Measurements from ENCODE around the gene PML. TPM values are rescaled to one million over a fixed set of nuclear protein-coding genes. Genes with fewer than 3 reads are reported as not detected.

The PML gene
- polyA plus RNA-seq, 1 of the 3 experiments (the other 2 are of a cell fraction), result 18.4 TPM

- TF ChIP-seq ZBTB33 (IDR thresholded peaks at IDR 0.05; ENCODE audit: borderline replicate concordance, low read depth), result peak; percentile 28; the same call in 1 of the 2 replicates
- TF ChIP-seq SIN3A (IDR thresholded peaks at IDR 0.05; ENCODE audit: borderline replicate concordance, low read depth, low read length), result no peak
- TF ChIP-seq USF1 (IDR thresholded peaks at IDR 0.05; ENCODE audit: borderline replicate concordance, low read depth), result no peak
- TF ChIP-seq MXI1 (IDR thresholded peaks at IDR 0.05; ENCODE audit: low read depth, low read length), result no peak
- peak; percentile 61; the same call in 1 of the 2 replicates for TF ChIP-seq POLR2AphosphoS5 (IDR thresholded peaks at IDR 0.05; ENCODE audit: low read depth, low read length)
- TF ChIP-seq GABPA (IDR thresholded peaks at IDR 0.05; ENCODE audit: low read depth), result no peak
Measured at GRCh38 chr15:73956743-73957135, 37.8 kb upstream of the PML start (continued).

DNA sequence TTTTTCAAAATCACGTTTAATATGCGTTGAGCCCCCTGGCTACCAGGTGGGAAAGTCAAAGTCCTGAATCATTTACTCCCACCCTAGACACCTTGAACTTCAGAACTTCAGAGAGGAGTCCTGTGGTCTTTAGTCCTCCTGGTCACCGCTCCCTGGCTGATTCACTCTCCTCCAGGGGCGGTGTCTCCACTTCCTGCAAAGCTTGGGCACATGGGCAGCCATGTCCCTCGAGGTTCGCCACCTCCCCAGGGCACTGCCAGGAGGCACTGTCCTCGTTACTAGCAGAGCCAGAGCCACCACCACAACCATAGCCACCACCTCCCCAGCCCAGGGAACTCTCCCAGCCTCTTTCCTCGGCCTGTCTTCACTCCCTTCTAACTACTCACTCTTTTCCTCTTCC lies 37.2 kb upstream of the PML start:
- no peak for DNase-seq
- H3K4me1 ChIP-seq (ENCODE audit: control insufficient read depth in 1 of 2, insufficient read depth in 2 of 2, low read depth in 1 of 2, low read length in 1 of 2), result peaks cover 17 to 28% of the 10 kb centered on the region in 2 experiments
- TF ChIP-seq, protein P1, sequence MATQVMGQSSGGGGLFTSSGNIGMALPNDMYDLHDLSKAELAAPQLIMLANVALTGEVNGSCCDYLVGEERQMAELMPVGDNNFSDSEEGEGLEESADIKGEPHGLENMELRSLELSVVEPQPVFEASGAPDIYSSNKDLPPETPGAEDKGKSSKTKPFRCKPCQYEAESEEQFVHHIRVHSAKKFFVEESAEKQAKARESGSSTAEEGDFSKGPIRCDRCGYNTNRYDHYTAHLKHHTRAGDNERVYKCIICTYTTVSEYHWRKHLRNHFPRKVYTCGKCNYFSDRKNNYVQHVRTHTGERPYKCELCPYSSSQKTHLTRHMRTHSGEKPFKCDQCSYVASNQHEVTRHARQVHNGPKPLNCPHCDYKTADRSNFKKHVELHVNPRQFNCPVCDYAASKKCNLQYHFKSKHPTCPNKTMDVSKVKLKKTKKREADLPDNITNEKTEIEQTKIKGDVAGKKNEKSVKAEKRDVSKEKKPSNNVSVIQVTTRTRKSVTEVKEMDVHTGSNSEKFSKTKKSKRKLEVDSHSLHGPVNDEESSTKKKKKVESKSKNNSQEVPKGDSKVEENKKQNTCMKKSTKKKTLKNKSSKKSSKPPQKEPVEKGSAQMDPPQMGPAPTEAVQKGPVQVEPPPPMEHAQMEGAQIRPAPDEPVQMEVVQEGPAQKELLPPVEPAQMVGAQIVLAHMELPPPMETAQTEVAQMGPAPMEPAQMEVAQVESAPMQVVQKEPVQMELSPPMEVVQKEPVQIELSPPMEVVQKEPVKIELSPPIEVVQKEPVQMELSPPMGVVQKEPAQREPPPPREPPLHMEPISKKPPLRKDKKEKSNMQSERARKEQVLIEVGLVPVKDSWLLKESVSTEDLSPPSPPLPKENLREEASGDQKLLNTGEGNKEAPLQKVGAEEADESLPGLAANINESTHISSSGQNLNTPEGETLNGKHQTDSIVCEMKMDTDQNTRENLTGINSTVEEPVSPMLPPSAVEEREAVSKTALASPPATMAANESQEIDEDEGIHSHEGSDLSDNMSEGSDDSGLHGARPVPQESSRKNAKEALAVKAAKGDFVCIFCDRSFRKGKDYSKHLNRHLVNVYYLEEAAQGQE (IDR thresholded peaks at IDR 0.05; ENCODE audit: low read depth, low read length), result no peak
- TF ChIP-seq, protein P2, sequence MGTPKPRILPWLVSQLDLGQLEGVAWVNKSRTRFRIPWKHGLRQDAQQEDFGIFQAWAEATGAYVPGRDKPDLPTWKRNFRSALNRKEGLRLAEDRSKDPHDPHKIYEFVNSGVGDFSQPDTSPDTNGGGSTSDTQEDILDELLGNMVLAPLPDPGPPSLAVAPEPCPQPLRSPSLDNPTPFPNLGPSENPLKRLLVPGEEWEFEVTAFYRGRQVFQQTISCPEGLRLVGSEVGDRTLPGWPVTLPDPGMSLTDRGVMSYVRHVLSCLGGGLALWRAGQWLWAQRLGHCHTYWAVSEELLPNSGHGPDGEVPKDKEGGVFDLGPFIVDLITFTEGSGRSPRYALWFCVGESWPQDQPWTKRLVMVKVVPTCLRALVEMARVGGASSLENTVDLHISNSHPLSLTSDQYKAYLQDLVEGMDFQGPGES (IDR thresholded peaks at IDR 0.05; ENCODE audit: low read depth, low read length), result no peak
- TF ChIP-seq ELF1 (IDR thresholded peaks at IDR 0.05), result no peak
- TF ChIP-seq MXI1 (IDR thresholded peaks at IDR 0.05; ENCODE audit: low read depth, low read length), result no peak
- no peak for TF ChIP-seq PBX3 (IDR thresholded peaks at IDR 0.05)
- H3K36me3 ChIP-seq (replicated peaks in 1 of 2; ENCODE audit: control insufficient read depth in 1 of 2, insufficient read depth in 2 of 2, low read length in 1 of 2), result no peaks in the 10 kb centered on the region
- H3K9ac ChIP-seq, result no peak overlapping the region
- no peaks in the 10 kb centered on the region for H3K9me3 ChIP-seq
- ChIA-PET CTCF (interaction anchor here (0.8 to 4.7 kb wide), 7 partner anchors 8 to 363 kb away, joined by 3 to 35 read pairs (median 6); no protein-coding TSS in a partner anchor), POLR2A (no interaction called here)
- H4K20me1 ChIP-seq (ENCODE audit: insufficient read depth), result no peaks in the 10 kb centered on the region
- H3F3A ChIP-seq (replicated peaks; ENCODE audit: insufficient read depth), result peaks cover 21% of the 10 kb centered on the region
- H3K4me2 ChIP-seq, result peak overlapping the region; percentile 50; the same call in 1 of the 2 replicates
- no peak overlapping the region for H3K4me3 ChIP-seq (ENCODE audit: low read depth in 2 of 2, low read length in 1 of 2)
- no peaks in the 10 kb centered on the region for H3K9me2 ChIP-seq
- WGBS (ENCODE audit: low lambda C conversion rate), result 90% methylated on average over 8 of the region's 8 CpGs
- H2AFZ ChIP-seq (ENCODE audit: low read depth), result no peak overlapping the region
- peak overlapping the region in 1 of 2 experiments; percentile 69; a peak in 2 of 4 replicates for H3K27ac ChIP-seq (ENCODE audit: low read depth in 2 of 2, low read length in 1 of 2)
- no peaks in the 10 kb centered on the region for H3K79me2 ChIP-seq (ENCODE audit: insufficient read depth)
- no peaks in the 10 kb centered on the region for H3K27me3 ChIP-seq (ENCODE audit: insufficient read depth)
